ENCODE data around the gene VPS39.

VPS39 gene

DNA sequence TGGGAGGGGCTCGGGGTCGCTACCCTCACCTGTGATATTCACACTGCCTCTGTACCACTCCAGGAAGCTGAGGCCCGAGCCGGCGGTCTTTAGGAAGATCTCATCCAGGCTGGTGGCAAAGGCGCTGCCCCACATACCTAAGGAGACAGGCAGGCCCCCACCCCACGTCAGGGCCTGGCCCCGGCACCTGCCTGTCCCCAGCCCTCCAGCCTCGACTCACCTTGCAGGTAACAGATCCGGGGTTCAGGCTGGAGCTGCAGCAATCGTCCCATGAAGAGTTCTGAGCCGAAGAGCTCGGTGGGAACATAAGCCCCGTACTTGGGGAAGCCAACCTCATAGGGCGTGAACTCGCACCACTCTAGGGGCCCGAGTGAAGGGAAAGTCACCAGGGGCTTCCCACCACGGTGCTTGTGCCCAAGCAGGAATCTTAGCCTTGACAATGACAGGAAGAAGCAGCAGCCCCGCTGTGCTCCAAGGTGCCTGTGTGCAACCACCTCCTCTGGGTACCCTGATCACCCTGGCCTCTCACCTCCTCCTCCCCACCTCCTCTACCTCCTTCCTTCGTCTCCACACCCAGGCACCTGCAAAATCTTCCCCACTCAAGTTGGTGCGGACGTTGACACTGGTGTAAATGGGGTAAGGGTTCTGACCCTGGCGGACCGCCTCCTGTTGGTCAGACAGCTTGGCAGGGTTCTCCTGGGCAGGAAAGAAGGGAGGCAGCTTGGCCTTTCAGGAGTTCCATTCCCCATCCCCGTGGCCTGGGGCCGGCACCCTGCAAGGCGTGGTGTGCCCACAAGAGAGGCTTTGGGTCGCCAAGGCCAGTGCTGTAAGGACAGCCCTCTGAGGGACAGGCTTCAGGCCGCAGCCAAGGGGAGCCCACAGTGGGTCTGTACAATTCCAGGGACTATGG, 62.3 kb downstream of the VPS39 start:
- DNase-seq (ENCODE audit: low read depth in 1 of 2, low spot score in 1 of 2): no peak

DNA sequence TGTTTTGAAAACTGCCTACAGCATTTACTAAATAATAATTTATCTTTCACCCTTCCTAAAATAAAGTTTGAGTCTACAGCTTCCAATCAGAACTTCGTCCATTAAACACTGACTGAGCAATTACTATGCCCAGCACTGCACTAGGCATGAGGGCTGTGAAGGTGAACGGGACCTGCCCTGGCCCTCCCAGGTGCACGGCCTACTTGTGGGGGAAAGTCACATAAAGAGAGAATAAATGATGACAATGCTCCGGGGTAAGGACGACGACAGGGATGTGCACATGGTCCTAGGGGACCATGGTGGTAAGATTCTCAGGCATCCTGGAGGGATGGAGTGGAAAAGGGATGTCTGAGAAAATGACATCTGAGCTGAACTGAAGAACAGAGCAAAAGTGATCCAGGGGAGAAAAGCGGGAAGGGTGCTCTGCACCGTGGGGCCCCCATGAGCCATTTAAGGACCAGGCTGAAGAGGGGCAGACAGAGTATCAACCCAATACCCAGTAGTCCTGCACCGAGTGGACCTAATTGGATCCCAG, 63.2 kb downstream of the VPS39 start:
- no peak for DNase-seq (ENCODE audit: low read depth in 1 of 2, low spot score in 1 of 2)

DNA sequence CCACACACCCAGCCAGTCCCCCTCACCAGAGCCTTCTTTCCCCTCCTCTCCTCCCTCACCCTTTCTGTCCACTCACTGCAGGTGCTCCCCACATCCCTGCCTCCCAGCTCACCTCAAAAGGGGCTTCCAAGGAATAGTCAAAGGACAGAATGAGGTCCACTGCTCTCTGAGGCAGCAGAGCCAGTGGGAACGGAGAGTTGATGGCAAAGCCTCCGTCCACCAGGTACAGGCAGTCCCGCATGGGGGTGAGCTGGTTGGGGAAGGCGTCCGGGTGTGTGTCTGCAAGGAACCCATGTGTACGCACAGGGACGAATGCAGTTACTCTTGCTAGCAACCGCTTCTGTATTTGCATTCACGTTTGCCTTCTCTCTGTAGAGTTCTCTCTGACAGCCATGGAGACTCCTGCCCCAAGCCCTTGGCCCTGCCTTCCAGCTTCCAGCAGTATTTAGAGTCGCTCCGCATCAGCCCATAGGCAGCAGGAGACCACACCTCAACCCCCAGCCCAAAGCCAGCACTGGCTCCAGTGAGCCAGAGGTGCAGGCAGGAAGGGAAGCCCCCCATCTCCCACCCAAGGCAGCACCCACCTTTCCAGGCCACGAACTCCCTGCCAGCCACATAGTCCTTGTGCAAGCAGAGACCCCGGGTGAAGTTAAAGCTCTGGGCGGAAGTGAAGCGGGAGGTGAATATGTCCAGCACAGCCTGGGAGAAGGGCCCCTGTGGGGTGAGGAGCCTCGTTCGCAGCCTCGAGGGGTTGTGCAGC, 64.1 kb downstream of the VPS39 start:
- DNase-seq (ENCODE audit: low read depth in 1 of 2, low spot score in 1 of 2): no peak

DNA sequence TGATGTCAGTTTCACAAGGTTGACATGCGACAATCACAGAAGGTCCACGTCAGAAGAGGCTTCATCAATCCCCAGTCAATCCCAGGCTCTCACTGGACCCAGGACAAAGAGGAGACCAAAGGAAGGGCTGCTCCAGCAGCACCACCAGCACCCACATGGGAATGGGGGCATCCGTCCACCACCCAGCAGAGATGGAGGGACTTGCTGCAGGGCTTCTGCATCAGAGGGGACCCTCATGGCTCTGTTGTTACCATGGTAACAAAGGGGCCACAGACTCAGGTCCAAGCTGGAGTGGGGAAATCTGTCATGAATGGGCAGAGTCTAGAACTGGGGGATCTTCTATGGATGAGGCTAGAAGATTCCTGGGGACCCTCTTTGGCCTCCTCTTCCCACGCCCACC, 64.7 kb downstream of the VPS39 start:
- DNase-seq (ENCODE audit: low read depth in 1 of 2, low spot score in 1 of 2): no peak

DNA sequence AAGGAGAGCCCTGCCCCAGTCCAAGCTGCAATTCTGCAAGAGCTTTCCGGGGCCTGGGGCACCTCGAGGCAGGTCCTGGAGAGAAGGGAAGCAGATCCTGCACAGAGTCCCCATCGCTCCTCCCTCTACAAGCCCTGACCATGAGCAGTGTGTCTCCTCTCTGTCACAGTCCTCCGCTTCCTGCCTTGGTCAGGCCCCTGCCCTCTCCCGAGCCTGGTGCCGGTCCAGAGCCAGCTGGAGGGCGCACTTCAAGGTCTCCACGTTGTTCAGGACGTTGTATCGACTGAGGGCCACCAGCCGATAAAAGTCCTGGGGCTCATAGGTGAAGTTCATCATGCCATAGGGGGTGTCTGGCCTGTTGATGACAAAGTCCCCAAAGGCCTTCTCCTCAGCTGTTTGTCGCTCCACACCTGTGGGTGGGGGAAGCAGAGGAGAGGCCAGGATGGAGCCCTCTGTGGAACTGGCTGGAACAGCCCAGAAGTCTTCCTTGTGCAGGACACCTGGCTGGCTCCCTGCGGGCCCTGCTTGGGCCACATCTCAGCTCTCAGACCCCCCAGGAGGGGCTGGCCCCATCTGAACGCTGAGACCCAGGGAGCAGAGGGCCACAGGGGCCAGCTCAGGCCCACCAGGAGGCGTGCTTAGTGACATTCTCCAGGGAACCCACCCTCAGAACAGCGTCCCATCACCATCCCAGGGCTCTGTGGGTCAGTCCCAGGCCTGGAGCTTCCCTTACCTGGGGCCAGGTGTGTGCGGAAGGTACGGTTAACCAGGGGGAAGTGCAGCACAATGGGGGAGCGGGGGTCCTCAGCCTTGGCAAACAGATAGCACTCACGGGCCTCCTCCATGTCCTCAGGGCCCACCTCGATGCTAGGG, 66.1 kb downstream of the VPS39 start:
- DNase-seq (ENCODE audit: low read depth in 1 of 2, low spot score in 1 of 2): no peak

DNA sequence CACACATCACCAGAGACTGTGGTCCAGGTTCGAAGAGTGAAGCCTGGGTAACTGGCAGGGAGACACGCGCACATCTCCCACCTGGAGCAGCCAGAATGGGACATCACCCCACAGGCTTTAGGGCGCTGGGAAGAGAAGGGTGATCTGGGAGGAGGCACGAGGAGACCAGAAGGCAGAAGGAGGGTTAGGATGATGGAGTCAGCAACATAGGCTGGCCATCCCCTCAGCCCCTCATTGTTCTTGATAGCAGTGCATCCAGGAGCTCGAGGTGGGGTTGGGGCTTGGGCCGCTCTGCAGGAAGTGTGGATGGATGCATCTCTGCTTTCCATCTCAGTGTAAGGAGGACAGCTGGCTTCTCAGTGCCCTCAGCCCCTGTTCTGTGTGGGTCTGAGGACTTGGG, 66.9 kb downstream of the VPS39 start:
- no peak for DNase-seq (ENCODE audit: low read depth in 1 of 2, low spot score in 1 of 2)

DNA sequence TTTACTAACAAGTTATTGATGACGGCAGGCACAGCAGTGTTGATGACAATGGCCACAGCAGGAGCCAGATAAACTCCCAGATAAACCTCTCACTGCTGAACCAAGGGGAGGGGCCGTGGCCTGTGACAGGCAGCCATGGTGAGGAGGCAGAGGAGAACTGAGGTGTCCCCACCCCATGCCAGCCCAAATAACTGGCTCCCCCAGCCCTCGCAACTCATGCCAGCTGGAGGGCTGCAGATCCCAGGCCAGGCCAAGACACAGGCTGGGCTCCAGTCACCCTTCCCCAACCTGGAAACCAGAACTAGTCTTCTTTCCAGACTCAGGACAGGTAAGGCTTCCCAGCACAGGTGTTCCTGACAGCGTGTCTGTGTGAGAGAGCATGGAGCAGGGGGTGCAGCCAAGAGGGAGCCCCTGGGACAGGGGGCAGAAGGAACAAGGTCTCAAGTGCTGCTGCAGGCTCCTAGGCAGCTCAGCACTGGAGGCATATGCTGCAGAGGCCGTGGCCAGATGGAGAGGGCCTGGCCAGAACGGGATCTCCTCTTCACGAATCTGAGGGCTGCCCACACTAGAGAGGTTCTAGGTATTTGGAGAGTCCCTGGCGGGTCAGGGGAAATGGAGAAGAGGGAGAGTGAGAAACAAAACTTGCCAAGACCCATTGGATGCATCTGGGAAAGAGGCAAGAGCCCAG, 67.6 kb downstream of the VPS39 start:
- no peak for DNase-seq (ENCODE audit: low read depth in 1 of 2, low spot score in 1 of 2)

DNA sequence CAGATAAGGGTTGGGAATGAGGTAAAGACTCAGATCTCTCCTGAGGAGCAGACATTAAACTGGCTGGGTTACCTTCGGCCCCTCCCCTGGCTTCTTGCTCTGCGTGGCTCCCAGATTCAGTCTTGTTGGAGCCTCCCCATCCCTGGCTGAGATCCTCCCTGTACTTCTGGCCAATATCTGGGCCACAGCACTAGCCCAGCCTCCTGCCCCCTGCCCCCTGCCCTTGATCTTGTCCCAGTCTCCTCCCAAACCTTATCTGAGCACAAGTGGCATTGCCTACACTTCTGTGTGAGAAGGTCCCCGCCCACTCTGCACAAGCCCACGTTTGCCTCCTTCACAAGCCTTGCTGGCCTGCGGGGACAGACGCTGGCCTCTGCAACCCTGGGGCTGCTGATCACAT, 68.5 kb downstream of the VPS39 start:
- no peak for DNase-seq (ENCODE audit: low read depth in 1 of 2, low spot score in 1 of 2)

DNA sequence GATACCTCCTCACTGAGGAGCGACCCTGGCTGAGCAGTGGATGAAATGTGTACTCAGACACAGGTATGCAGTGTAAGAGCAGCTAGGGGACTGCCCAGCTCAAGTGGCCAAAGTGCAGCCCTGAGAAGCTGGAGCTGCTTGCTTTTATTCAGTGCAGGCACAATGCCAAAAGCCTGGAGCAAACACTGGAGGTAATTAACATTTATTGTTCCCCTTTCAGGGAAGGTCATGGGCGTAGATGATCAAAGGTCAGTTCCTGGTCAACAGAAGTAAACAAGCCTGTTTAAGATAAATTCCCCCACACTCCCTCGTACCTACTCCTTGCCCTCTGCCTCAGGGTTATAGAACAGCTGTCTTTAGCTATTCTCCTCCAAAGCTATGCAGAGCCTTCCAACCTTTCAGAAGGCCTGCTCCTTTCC, 69.1 kb downstream of the VPS39 start:
- DNase-seq (ENCODE audit: low read depth in 1 of 2, low spot score in 1 of 2): no peak

DNA sequence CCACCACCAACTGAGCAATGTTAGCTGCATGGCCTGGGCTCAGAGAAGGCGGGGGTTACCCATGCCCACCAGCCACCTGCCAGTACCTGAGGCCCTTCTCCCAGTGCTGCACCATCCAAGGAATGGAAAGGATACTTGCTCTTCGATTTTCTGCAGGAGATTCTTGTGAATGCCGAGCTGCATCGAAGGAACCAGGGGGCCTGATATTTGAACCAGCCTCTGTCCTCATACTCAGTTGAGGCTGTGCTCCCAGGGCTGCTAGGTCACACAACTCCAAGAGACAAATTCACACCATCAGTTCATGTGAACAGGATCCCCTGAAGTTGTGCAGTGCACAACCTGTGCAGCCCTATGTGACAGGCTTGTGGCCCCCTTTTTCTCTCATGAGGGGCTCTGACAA, 69.7 kb downstream of the VPS39 start:
- DNase-seq (ENCODE audit: low read depth in 1 of 2, low spot score in 1 of 2): no peak

DNA sequence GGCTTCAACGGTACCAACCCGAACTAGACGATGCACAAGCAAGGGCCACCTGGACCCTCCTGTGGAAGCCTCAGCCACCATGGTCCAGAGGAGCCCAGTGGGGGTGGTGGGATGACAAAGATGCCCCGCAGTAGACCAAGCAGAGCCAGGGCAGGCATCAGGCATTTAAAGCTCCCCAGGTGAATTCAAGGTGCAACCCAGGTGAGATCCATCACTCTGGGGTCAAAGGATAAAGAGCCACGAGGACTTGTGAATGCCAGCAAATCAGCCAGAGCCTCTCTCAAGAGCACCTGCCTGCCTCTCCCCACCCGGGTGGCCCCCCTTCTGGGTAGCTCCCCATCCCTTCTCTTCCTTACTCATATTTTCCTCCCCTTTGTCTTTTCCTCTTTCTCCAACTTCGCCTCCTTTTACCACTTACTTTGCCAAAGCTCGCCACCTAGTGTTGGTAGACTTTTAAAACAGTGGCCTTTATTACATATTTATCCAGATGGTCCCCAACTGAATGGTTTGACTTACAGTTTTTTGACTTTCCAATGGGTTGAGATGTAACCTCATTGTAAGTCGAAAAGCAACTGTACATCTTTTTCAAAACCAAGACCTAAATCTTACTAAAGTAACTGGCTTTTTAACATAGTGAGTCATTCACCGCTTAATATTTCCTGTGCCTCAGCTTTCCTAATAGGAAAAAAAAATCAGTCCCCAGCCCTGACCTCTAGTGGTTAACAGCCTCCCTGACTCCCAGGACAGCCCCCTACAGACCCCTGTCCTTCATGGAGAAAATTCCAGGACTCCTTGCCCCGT, 70.4 kb downstream of the VPS39 start:
- DNase-seq (ENCODE audit: low read depth in 1 of 2, low spot score in 1 of 2): no peak

DNA sequence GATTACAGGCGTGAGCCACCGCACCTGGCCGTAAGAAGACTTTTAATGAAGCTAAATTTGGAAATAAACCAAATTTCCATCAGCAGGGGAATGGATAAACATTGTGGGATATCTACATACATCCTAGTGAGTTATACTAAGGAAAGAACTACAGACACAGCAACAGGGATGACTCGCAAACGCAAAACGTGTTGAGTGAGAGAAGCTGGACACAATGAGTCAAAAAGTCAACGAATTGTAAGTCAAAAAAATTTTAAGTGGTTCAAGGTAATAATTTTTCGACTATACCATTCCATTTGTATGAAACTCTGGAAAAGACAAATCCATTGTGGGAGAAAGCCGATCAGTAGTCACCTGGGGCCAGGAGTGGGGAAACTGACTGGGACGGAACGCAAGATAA, 71.6 kb downstream of the VPS39 start:
- no peak for DNase-seq (ENCODE audit: low read depth in 1 of 2, low spot score in 1 of 2)

DNA sequence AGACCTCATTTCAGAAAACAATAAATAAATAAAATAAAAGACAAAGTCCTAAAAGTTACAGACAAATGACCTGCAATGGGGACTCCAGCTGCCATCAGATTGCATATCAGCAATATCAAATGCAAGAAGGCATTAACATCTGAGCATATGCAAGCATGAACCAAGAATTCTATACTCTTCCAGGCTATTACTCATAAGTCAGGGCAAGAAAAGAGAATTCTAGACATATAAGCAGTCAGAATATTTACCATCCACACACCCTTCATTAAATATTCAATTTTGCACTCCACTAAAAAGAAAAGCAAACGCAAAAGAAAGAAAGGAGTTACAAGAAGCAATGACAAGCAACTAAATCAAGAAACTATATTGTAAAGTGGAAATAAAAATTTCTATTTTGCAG, 72.8 kb downstream of the VPS39 start:
- no peak for DNase-seq (ENCODE audit: low read depth in 1 of 2, low spot score in 1 of 2)

DNA sequence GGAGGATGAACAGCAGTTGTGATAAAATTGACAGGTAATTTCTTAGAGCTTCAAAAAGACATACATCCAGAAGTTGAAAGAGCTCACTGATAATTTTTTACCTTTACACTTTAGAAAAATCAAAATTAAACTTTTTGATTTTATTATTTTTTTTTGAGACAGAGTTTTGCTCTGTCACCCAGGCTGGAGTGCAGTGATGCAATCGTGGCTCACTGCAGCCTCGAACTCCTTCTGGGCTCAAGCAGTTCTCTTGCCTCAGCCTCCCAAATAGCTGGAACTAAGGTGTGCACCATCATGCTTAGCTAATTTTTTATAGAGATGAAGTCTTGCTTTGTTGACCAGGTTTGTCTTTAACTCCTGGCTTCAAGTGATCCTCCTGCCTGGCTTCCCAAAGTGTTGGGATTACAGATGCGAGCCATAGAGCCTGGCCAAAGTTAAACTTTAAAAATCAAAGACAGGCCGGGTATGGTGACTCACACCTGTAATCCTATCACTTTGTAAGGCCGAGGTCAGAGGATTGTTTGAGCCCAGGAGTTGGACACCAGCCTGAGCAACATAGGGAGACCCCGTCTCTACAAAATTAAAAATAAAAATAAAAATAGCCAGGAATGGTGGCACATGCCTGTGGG, 73.4 kb downstream of the VPS39 start:
- no peak for DNase-seq (ENCODE audit: low read depth in 1 of 2, low spot score in 1 of 2)

DNA sequence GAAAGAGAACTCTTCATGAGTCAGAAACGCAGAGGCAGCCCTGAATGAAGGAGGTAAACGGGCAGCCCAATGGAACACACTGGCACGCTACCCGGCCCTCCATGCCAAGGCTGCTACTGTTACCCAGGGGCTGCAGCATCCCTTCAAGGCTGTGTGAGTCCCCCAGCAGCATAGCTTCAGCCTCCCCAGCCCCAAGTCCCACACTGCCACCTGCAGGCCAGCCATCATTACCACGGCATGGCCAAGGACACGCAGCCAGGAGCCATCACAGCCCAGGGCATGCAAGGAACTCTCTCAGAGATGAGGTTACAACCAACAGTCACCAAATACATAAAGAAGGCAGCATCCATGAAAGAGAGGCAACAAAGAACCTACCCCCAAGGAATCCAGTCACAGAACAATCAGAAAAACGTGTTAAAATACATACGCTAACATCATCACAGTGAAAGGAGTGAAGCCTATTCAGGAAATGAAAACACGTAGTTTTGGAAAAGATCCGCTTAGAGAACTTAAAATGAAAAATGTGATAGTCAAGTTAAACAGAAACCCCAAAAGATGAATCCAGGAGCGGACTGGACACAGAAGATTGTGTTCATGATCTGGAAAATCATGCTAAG, 74.1 kb downstream of the VPS39 start:
- peak in 1 of 2 donors; percentile 15 for DNase-seq (ENCODE audit: low read depth in 1 of 2, low spot score in 1 of 2)

DNA sequence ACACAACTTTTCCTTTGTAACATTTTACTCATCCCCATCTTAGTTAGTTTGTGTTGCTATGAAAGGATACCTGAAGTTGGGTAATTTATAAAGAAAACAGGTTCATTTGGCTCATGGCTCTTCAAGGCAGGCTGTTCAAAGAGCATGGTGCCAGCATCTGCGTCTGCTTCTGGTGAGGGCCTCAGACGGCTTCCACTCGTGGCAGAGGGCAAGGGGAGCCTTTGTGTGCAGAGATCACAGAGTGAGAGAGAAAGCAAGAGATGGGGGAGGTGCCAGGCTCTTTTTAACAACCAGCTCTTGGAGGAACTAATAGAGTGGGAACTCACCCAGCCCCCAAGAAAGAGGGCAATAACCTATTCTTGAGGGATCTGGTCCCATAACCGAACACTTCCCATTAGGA, 74.7 kb downstream of the VPS39 start:
- no peak for DNase-seq (ENCODE audit: low read depth in 1 of 2, low spot score in 1 of 2)

DNA sequence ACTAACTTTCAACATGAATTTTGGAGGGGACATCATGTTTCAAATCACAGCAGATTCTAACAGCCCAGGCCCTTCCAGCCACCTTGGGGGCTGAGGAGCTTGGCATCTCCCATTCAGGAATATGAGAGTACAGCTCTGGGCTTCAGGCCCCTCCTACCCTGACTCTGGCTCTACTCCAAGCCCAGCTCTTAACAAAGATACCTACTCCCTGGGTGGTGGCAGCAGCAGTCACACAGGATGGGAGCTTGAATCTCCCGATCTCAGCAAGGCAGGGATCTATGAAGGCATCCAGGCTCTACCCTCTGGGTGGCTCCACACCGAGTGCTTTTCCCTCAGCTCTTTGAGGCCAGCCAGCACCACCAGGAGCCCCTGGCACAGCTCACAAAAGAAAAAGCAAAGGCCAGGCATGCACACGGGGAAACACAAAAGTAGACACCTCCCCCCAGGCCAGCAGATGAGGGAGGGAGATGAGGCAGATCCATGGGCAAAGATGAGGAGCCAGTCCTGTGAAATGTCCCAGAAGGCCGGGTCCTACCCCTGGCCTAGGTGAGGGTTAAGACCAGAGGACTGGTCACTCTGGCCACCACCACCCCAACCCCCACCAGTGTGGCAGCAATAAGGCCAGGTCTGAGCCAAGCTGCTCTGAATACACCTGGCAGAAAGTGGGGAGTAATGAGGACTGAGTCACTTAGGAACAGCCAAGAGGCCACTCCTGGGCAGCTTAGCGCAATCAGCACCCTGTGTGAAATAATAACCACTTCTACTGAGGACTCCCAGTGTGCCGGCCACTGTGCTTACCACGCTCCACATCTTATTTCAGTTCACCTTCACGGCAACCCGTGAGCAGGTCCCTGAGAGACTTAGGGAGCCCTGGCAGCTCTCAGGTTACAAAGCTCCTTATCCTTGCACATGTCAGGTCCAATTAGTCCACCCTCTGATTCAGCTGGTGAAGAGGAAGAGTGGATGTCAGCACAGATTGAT, 76.0 kb downstream of the VPS39 start:
- no peak for DNase-seq (ENCODE audit: low read depth in 1 of 2, low spot score in 1 of 2)

DNA sequence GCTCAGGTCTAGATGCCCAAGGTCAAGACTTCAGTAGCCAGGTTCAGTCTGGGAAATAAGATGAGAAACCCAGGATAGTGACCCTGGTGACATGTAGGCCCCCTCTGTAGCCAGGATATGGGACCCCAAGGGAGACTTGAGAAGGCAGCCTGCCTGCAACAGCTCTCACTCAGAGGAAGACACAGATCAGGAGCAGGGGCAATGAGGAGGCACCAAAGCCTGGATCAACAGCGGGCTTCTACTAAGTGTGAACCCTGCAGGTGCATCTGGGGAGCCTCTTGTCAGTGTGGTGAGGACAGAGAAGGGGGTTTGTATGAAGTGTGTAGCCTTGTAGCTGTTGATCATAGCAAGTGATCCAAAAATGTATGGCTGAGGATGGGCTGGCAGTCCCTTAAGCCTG, 77.1 kb downstream of the VPS39 start:
- no peak for DNase-seq (ENCODE audit: low read depth in 1 of 2, low spot score in 1 of 2)

All from activated T-helper 1 cell treated with anti-CD3 and anti-CD28 coated beads, Interleukin-2, amount 50 U/mL, for 16 hours (primary cell).